ENCODE results near the gene DIP2C.
A peak's percentile ranks its signal among the peaks of the same experiment; 100 is the strongest.
"Not testable (repeated sequence)": the region's sequence is repeated elsewhere in the genome, so short reads cannot be mapped to it uniquely, and the experiment has no call there.

The DIP2C gene

DNA sequence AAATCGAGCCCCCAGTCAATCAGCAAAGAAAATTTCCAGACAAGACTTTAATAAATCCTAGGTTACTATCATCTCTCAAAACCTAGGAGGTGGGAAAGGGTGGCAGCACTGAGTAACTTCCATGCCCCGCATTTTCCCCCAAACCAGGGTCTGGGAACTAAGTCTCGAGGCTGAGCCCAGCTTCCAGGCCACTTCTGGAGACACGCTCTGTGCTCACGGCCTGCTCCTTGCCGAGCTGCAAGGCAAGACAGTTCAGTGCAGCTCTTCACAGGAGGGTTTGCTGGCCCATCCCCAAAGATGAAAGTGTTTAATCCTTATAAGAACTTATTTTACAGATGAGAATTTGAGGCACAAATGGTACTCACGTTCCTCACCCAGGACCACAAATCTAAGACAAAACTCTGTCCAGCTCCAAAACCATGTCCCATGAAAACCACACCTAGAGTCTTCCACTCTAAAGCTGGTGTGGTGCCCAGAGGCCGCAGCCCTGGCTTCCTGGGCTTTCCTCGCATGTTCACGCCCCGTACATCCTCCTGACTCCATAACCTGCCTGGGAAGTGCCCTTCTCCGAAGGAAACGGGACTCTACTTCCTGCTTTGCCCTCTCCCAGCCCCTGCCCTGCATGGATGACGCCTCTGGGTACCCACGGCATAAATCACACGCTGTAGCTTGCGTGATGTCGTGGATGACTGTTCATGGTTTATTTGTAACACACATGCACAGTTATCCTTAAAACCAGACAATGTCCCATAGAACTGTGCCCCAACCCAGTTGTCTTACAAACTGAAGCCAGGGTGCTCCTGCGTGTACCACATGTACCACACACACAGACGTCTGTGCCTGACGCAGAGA is 201.2 kb downstream of the DIP2C start:
- no peak for DNase-seq

DNA sequence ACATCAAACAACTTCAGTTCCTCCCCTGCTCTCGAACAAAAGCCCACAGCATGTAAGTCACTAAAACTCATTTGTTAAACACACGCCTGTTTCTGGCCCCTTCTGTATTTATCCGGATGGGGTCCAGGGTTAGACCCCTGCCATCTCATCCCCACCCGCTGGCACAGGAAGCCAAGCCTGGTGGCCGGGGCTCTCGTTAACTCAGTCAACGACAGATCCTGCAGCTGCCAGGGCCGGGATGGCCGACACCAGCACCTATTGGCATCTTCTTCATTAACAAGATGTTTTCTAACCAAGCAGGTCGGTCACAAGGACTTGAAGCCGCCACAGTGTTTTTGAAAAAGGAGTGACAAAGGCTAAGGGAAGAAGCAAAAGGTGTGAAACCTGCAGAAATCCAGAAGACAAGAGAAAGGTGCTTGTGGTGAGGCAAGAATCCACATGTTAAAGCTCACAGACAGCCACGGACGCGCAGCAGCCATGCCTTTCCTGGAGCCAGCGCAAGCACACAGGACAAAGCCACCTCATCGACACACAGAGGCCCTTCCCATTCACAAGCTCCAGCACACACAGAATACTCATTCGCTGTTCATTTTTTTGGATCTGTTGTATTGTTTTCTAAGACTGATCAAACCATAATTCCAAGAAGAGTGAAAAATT is 202.7 kb downstream of the DIP2C start:
- no peak for DNase-seq

DNA sequence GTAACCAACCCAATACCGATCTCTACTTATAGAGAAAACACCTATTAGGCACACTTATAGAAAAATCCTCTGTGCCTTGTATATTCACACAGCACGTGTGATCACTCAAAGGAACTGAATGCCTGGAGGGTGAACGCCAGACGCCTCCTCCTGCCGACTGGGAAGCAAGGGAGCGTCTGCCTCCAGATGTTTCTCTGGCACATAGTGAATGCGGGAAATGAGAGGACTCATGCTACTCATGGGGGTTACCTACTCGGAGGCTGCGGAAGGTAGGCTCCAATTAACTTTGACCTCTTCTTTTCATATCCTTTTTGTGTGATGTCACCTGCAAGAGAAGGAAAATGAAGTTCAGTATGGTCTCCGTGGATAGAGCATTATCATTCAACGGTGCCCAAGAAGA is 203.3 kb downstream of the DIP2C start:
- no peak for DNase-seq

DNA sequence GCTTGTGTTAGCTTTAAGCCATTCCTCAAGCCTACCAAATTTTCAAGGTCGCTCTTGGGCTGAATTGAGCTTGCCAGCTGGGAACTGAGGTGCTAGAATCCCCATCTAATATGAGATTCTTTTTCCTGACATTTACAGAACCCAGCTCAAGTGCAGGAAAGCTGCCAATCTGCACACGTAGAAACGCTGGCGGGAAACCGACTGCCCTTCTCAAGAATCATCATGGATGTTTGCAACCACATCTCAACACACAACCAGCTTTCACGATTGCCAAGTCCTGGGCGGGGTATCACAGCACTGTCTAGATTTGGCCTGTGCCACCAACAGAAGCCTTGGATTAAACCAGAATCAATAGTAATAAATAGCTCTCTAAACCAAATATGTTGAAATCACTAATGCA is 203.7 kb downstream of the DIP2C start:
- no peak for DNase-seq

DNA sequence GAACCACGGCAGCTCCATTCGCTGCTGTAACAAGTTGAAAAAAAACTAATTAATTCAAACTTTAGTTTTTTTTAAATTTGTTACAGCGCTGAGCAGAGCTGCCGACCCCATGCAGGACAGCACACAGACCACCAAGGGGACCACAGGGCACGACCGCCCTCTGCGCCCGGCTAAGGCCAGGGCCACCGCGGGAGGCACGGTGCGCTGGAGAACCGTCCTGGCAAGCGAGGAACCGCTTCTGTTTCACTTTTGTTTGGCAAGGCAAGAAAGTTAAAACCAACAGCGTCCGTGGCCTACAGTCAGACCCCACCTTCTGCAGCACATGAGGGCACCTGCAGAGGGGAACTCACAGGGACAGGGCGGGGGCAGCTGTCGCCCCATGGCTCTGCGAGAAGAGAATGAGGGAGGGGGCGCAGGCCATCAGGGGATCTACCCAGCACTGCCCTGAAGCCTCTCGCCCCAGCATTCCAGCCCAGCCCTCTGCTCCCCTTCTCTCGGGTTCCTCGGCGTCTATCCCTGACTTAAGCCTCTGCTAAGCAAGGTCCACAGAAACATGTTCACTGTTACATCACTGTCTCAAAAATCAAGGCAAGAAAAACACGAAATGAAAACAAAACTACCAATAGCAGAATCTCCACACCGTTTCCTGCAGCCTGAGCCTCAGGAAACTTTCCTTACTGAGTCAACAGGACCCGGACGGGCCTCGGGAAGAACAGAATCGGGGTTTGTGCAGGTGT is 204.4 kb downstream of the DIP2C start:
- peak in 1 of 2 donors; percentile 7 for DNase-seq

DNA sequence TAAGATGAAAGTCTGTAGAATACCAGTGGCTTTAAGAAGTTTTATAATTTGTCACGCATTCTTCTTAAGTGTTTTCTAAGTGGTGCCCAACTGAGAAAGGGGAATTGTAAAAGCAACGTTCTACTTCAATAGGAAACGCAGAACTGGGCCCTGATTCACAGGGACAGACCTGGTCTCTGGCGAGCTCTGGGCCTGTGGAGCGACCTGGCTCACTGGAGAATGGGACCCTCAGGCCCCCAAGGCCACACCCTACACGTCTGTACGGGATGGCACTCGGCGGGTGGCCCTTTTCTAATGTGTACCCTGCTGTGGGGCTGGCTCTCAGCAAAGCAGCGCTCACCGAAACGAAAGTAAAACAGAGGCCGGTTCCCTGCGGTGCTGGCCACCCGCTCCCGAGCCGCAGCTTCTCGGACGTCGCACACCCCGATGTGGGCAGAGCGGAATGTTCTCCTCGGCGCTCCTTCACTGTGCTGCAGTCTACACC is 205.0 kb downstream of the DIP2C start:
- no peak for DNase-seq

DNA sequence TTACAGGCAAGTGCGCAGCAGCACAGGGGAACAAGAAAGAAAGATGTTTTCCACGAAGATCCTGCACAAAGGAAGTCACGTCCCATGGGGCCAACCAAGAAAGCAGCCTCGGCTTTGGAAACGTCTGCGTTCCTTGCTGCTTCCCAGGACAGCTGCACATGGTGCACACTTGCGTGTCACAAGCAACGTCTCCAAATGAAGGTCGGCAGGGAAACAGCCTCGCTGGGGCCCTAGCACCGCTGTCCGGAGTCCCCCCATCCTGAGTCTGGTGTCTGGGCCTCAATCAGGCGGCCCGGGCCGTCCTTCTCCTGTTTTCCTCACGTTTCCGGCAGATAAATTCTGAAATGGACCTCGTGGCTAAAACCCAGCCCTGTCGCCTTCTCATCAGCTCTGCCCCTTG is 206.2 kb downstream of the DIP2C start:
- DNase-seq, result no peak

DNA sequence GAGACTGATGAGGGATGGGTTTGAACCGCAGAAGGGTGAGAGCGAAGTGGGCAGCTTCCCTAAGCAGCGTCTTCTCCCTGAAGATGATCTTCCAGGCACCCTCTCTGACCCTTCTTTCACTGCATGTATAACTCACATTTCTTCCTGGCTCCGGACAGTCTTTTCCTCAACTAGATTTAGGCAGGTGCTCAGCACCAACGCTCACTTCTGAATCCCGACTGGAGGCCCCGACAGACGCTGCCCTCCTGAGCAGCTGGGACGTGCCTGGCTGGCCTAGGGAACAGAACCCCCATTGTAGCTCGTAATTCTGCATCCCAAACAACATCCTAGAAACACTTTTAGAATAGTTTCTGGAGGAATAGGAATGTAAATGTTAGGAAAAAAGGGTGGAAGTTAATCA is 206.6 kb downstream of the DIP2C start:
- DNase-seq, result no peak

DNA sequence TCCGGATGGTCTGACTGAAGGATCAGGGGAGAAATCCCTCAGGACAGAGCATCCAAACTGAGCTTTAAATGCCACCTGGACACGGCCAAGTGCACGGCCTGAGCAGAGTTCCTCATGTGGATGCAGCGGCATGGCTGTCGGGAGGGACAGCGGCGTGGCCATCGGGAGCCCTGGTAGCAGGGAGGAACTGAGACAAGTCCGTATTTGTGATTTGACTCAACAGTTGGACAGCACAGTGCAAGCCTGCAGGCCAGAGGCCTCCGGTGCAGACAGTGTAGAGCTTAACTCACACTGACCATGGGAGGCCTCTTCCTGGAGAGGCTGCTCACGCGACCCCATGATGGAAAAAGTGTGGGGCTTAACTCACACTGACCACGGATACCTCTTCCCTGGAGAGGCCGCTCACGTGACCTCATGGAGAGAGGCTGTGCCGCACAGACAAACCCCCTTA is 207.4 kb downstream of the DIP2C start:
- no peak for DNase-seq

DNA sequence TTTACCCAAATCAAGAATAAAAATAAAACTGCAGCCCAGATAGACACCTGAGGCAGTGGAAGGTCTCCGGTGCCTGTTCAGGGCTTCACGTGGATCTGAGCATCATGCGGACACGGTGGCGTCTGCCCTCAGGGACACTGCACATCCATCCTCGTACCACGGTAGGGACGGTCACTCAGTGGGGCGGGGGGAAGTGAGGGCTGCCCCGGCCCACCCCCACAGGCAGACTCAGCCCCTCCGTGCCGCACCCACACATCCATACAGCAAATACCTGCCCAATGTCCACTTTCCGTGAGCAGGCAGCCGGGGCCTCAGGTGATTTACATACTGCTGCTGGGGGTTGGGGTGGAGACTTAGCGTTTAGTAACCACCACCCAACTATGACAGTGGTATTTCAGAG is 207.8 kb downstream of the DIP2C start:
- no peak for DNase-seq

DNA sequence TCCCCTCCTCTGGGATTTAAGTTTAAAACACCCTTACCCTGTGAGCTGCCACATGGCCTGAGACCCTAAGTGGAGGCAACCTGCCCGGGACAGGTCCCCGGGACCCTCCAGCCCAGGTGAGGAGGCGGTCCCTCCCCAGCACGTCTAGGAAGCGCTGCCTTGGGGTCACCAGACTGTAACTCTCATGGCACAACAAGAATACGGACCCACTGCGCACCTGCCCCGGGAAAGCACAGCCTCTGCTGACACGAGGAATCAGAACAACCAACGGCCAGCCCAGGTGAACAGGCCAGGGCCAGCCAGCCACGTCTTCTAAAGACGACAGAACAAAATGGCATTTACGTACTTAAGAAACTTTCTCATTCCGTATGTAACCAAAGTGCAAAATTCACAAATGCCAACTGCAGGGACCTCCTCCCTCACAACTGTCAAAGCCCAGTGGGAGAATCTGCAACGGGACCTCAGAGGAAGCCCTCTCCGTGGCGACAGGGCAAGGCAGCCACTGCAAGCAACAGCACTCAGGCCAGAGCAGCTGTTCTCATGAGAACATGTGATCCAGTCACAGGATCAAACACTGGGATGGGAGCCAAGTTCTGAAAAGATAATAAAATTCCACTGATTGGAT is 208.4 kb downstream of the DIP2C start:
- DNase-seq, result no peak

DNA sequence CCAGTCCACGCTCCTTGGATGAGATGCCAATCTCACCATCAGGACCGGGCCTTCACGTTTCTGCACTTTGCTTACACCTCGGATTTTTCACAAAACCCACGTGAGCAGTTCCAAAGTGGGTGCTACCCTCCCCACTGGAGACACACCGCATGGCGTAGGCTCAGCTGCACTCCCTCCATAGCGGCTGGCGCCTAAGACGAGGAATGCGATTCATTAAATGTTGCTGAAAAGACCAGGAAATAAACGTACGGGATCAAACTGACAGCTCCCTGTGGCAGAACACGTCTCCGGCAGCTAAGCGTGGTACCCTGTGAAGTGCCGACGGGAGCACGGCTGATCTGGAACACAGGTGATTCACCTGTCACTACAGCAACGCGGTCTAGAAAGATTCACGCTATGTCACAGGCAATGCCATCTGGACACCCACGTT is 209.0 kb downstream of the DIP2C start:
- no peak for DNase-seq

DNA sequence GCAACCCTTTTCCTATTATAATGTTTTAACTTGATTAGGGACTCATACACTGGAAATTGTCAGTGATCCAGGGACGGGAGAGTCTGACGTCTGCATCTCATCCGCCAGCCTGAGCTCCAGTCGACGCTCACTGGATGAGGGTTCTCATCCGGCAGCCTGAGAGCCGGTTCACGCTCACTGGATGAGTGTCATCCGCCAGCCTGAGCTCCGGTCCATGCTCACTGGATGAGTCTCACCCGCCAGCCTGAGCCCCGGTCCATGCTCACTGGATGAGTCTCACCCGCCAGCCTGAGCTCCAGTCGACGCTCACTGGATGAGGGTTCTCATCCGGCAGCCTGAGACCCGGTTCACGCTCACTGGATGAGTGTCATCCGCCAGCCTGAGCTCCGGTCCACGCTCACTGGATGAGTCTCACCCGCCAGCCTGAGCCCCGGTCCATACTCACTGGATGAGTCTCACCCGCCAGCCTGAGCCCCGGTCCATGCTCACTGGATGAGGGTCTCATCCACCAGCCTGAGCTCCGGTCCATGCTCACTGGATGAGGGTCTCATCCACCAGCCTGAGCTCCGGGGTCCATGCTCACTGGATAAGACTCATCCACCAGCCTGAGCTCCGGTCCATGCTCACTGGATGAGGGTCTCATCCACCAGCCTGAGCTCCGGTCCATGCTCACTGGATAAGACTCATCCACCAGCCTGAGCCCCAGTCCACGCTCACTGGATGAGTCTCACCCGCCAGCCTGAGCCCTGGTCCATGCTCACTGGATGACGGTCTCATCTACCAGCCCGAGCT is 209.6 kb downstream of the DIP2C start:
- not testable (repeated sequence) for DNase-seq

DNA sequence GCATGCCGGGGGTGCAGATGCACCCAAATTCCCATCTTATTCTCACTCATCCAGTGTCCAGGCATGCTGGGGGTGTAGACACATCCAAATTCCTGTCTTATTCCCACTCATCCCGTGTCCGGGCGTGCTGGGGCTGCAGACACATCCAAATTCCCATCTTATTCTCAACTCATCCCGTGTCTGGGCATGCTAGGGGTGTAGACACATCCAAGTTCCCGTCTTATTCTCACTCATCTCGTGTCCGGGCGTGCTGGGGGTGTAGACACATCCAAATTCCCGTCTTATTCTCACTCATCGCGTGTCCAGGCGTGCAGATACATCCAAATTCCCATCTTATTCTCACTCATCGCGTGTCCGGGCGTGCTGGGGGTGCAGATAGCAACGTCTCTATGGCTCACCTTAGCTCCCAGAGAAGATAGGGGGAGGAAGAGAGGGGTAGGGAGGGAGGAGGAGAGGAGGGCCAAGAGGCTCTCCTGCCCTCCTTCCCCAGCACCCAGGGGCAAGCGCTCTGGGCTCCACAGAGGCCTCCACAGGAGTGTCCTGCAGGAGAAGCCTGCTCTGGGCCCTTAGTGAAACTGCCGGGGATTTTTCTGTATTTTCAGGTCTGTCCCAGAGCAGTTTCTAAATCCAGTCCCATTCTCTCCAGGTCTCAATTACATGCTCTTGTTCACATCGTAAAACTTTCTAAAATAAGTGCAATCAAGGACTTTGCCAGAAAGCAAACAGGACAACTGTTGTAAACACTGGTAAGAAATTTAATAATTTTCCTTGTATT is 210.8 kb downstream of the DIP2C start:
- no peak for DNase-seq

DNA sequence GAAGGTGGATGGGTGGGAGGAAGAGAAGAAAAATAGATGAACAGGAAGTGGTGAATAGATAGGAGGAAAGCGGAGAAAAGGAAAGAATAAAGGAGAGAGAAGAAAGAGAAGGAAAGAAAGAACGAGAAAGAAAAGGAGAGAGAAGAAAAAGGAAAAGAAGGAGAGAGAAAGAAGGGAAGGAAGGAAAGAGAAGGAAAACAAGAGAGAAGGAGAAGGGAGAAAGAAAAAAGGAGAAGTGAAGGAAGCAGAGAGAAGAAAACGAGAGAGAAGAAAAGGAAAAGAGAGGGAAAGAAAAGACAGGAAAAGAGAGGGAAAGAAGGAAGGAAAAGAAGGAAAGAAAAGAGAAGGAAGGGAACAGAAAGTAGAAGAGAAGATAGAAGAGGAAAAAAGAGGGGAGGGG is 211.8 kb downstream of the DIP2C start:
- no peak for DNase-seq

DNA sequence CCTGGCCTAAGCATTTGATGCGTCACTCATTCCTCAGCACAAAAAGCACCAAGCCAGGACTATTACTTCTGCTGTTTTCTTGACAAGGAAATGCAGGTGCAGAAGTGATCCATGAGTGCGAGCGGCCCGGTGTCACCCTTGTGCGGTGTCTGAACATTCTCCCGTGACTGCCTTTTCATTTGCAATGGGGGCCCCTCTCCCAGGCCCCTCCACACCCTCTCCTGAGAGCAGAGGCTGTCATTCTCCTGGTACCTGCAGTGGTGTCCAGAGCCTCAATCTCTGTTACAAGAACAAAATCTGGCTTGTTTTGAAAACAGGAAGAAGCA is 213.1 kb downstream of the DIP2C start:
- no peak for DNase-seq

DNA sequence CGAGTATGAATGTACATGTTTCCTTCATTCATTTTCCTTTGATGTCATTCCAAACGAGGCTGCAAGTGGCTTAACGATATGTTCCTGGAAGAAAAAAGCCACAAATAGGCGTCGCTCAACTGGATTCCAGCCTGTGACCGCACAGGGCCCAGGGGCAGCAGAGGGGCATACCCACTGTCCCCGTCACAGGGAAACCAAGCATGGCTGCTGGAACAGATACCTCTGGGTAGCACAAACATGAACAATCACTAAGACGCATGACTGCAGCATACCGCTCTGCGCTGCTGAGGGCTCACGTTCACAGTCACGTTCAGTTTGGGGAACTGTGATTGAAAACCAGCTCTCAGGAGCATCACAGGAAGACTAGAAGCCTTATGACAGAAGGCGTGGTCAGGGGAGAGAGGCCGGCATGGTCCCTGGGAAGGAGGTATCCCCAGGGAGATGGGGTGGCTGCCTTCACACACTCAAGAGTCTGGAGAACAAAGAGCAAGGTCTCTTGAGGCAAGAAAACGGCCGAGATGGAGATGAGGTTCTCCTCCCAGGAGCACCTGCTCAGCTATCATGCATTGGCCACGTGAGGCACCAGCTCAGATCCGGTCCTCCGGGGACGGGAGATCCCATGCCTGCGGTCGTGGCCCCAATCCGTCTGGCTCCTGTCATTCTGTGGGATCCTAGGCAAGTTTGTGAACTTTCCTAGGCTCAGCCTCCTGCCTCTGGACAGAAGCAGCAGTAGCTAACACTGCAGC is 213.6 kb downstream of the DIP2C start:
- no peak for DNase-seq

DNA sequence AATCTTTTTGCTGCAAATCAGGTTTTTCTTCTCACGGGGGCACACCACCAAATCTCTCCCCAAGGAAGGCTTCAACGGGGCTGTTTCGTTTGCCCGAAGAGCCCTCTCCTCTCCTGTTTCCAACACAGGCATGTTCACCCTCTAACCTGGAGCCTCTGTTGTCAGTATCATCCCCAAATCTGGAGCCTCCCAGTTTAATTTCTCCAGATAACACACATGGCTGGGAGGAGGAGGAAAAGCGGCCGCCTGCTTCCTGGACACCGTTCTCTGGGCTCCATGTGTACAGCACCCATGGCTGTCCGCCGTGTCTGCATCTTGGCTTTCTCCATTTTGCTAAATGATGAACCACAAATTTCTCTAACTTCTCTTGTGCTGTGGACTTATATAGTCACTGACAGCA is 214.5 kb downstream of the DIP2C start:
- no peak for DNase-seq

DNA sequence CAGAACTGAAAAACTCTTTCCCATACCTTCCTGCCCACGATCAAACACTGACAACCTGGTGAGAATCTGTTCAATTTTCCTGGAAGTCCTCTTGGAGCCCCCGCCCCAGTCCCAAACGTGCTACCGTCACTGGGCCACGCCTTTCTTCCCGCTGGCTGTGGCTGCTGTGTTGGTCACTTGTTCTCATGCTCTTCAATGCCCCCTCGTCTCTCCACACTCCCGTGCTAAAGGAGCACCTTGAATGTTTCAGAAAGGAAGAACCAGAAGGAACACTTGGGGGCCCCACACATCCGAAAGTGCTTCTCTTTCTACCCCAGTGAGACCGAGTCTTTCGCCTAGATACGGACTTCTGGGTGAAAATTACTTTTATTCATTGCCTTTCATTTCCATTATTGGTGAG is 215.1 kb downstream of the DIP2C start:
- DNase-seq, result no peak

DNA sequence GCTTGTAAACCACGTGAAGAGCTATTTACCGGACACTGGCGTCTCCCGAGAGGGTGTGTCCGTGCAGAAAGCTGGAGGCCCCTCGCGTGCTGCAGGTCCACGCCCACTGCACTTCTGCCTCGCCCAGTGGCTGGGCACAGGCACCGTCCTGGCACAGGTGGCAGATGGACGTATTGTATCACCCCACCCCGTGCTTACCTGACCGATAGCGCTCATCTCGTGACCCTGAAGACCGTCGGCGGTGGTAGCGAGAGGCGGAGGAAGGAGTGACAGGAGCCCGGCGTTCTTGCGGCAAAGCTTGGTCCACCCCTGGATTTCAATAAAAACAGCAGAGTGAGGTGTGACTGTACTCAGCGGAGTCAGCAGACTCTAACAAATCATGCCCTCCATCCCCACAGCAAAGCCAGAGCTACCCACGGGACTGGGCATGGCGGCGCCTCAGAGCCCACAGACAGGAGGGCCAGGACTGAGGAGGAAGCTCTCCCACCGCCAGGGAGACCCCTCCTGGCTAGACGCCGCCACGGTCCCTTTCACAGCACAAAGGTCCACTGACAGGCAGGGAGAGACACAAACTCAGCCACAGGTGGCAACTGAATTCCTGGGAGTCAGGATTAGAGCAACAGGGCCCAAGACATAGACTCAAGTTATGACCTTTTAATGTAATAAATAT is 217.1 kb downstream of the DIP2C start:
- no peak for DNase-seq
